Fibroblast of lung (primary cell): ENCODE data around the gene C20orf141. TPM values are rescaled to one million over a fixed set of nuclear protein-coding genes. Genes with fewer than 3 reads are reported as not detected.
"Not testable (repeated sequence)": the region's sequence is repeated elsewhere in the genome, so short reads cannot be mapped to it uniquely, and the experiment has no call there.

Experiments
- DNase-seq, 2 donors: peaks; one replicate each; pipeline versions ENCODE4 v3.0.0 to v3.0.0-alpha.2; 2010; ENCODE audit warnings: low read depth in 2 of 2
- H2AFZ ChIP-seq: 2 replicates; pipeline ENCODE4 v1.5.1; 2012; ENCODE audit warnings: low read length, control low read depth, inconsistent platforms
- H3K27ac ChIP-seq: 2 replicates; pipeline ENCODE4 v1.5.1; 2011; ENCODE audit warnings: low read length, control low read depth; ENCODE audit not compliant: insufficient read depth
- H3K27me3 ChIP-seq: 2 replicates; pipeline ENCODE4 v1.5.1; 2011; ENCODE audit warnings: mild to moderate bottlenecking, low read length; ENCODE audit not compliant: control insufficient read depth, insufficient read depth
- H3K36me3 ChIP-seq: 2 replicates; pipeline ENCODE4 v1.5.1; 2011; ENCODE audit warnings: low read length; ENCODE audit not compliant: control insufficient read depth, insufficient read depth
- H3K4me1 ChIP-seq: 2 replicates; pipeline ENCODE4 v1.5.1; 2011; ENCODE audit warnings: low read length; ENCODE audit not compliant: control insufficient read depth, insufficient read depth; ENCODE audit errors: extremely low read depth
- H3K4me2 ChIP-seq: 2 replicates; pipeline ENCODE4 v1.5.1; 2011; ENCODE audit warnings: low read length, control low read depth; ENCODE audit not compliant: insufficient read depth; ENCODE audit errors: extremely low read depth
- H3K4me3 ChIP-seq, 4 experiments: fragments of 200-600 bp in 1 of 4; sonication (generic) in 1 of 4; replicated peaks in 1 of 4; 2 replicates each; pipeline ENCODE4 v1.5.1; 2011 to 2016; ENCODE audit warnings: low read length in 4 of 4, low read depth in 3 of 4, mild to moderate bottlenecking in 3 of 4, control low read depth in 2 of 4, inconsistent platforms in 1 of 4, mixed read lengths in 1 of 4; ENCODE audit not compliant: insufficient read depth in 1 of 4; ENCODE audit errors: control extremely low read depth in 1 of 4
- H3K79me2 ChIP-seq: 2 replicates; pipeline ENCODE4 v1.5.1; 2012; ENCODE audit warnings: mild to moderate bottlenecking, low read length, inconsistent platforms; ENCODE audit not compliant: control insufficient read depth, insufficient read depth
- H3K9ac ChIP-seq: 2 replicates; pipeline ENCODE4 v1.5.1; 2011; ENCODE audit warnings: mild to moderate bottlenecking, low read length, control low read depth; ENCODE audit not compliant: insufficient read depth
- H3K9me3 ChIP-seq: 2 replicates; pipeline ENCODE4 v1.5.1; 2012; ENCODE audit warnings: low read depth, low read length; ENCODE audit not compliant: control insufficient read depth, insufficient read depth
- H4K20me1 ChIP-seq: 2 replicates; pipeline ENCODE4 v1.5.1; 2011; ENCODE audit warnings: low read length; ENCODE audit not compliant: control insufficient read depth, insufficient read depth; ENCODE audit errors: extremely low read depth
- EZH2 ChIP-seq: IDR thresholded peaks from 2 replicates; pipeline ENCODE4 v1.5.1; 2012; ENCODE audit warnings: low read length, control low read depth, mild to moderate bottlenecking; ENCODE audit errors: missing control alignments
- polyA plus RNA-seq, 2 donors: library from polyadenylated mRNA; depleted of rRNA in 1 of 2; stranded (reverse) in 1 of 2; unstranded in 1 of 2; fragments of >200 nt; gene quantifications; 2 replicates each; pipeline ENCODE4 v1.2.1, GENCODE V29; 2011 to 2012; ENCODE audit warnings: missing spikeins in 1 of 2
- total RNA-seq: library from RNA; depleted of rRNA; stranded (reverse); fragments of >200 nt; gene quantifications from 2 replicates; pipeline ENCODE4 v1.2.1, GENCODE V29; 2014
- TF ChIP-seq, protein P1 (sequence below), 2 donors: IDR thresholded peaks in 1 of 2; conservative IDR thresholded peaks in 1 of 2; 1 replicate in 1 of 2; 2 replicates in 1 of 2; pipeline ENCODE4 v1.5.1; 2011 to 2012; ENCODE audit warnings: low read length in 2 of 2, control low read depth in 1 of 2, inconsistent platforms in 1 of 2, low read depth in 1 of 2, mild to moderate bottlenecking in 1 of 2

C20orf141 gene
- total and polyA plus RNA-seq, 2 donors (not counting 1 experiment from before 2014, with no cell fraction given) = 0.57 TPM; not detected in 1

DNA sequence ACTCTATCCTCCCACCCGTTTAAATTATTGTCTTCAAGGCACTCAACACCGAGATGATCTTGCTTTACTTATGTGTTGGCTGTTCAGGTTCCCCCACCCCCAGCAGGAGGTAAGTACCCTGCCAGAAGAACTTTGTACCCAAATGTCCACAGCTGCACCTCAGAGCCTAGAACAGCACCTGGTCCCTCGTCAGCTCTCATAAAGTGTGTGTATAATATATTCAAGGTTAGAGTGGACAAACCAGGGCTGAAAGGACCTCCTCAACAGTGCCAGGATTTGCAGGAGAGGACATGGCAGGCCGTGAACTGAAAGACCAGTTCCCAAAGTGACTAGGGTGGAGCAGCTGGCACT is 8.5 kb upstream of the C20orf141 start:
- DNase-seq = no peak
- Histone ChIP-seq H3K4me2 (no peak overlapping the region), H3K27ac (no peak overlapping the region), H3K9ac (no peak overlapping the region), H3K4me1 (peaks cover 2% of the 10 kb centered on the region), H2AFZ (no peak overlapping the region), H3K79me2 (no peaks in the 10 kb centered on the region), H3K36me3 (no peaks in the 10 kb centered on the region), H4K20me1 (no peaks in the 10 kb centered on the region), H3K4me3 (no peak overlapping the region), H3K27me3 (peaks cover 53% of the 10 kb centered on the region), H3K9me3 (no peaks in the 10 kb centered on the region)
- TF ChIP-seq EZH2 = no peak
- TF ChIP-seq, protein P1, sequence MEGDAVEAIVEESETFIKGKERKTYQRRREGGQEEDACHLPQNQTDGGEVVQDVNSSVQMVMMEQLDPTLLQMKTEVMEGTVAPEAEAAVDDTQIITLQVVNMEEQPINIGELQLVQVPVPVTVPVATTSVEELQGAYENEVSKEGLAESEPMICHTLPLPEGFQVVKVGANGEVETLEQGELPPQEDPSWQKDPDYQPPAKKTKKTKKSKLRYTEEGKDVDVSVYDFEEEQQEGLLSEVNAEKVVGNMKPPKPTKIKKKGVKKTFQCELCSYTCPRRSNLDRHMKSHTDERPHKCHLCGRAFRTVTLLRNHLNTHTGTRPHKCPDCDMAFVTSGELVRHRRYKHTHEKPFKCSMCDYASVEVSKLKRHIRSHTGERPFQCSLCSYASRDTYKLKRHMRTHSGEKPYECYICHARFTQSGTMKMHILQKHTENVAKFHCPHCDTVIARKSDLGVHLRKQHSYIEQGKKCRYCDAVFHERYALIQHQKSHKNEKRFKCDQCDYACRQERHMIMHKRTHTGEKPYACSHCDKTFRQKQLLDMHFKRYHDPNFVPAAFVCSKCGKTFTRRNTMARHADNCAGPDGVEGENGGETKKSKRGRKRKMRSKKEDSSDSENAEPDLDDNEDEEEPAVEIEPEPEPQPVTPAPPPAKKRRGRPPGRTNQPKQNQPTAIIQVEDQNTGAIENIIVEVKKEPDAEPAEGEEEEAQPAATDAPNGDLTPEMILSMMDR (conservative IDR thresholded peaks at IDR 0.05 in 1 of 2, IDR thresholded peaks at IDR 0.05 in 1 of 2; ENCODE audit: low read depth in 1 of 2, low read length in 2 of 2) = no peak

DNA sequence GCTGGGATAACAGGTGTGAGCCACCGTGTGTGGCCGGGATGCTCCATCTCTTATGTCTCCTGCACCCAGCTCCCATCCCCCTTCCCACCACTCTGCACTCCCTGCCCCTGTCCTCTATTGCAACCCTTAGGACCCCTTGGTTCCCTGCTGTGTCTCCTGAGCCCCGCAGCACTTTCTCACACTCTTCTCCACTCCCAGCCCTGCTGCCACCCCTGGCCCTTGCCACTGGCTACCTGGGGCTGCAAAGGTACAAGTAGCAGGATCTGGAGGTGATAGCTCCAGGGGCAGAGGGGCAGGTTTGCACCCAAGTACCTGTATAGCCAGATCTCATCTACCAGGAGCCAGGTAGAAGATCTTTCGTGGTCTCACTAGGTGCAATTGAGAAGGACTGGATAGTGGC is 7.8 kb upstream of the C20orf141 start:
- no peak overlapping the region for H3K4me3 ChIP-seq
- no peaks in the 10 kb centered on the region for H3K9me3 ChIP-seq
- peaks cover 47% of the 10 kb centered on the region for H3K27me3 ChIP-seq
- no peaks in the 10 kb centered on the region for H3K79me2 ChIP-seq
- H3K4me1 ChIP-seq = peaks cover 2% of the 10 kb centered on the region
- H4K20me1 ChIP-seq = no peaks in the 10 kb centered on the region
- no peak for DNase-seq
- no peak overlapping the region for H2AFZ ChIP-seq
- TF ChIP-seq, protein P1 (conservative IDR thresholded peaks at IDR 0.05 in 1 of 2, IDR thresholded peaks at IDR 0.05 in 1 of 2; ENCODE audit: low read depth in 1 of 2, low read length in 2 of 2) = no peak
- no peak for TF ChIP-seq EZH2
- H3K9ac ChIP-seq = no peak overlapping the region
- H3K4me2 ChIP-seq = no peak overlapping the region
- no peak overlapping the region for H3K27ac ChIP-seq
- no peaks in the 10 kb centered on the region for H3K36me3 ChIP-seq

- not testable (repeated sequence) for H2AFZ ChIP-seq, H3K4me2 ChIP-seq, H3K9me3 ChIP-seq, H3K27ac ChIP-seq, H3K36me3 ChIP-seq, H3K79me2 ChIP-seq, DNase-seq, H3K4me1 ChIP-seq, H3K9ac ChIP-seq, H3K4me3 ChIP-seq, H4K20me1 ChIP-seq
- peaks cover 39% of the 10 kb centered on the region for H3K27me3 ChIP-seq
Measured at GRCh38 chr20:2807929-2808328, 6.9 kb upstream of the C20orf141 start.
